Left ventricle myocardium inferior (tissue), 1 donor: ENCODE results near the gene NOP9. TPM values are rescaled to one million over a fixed set of nuclear protein-coding genes. Genes with fewer than 3 reads are reported as not detected.

Experiments used
- DNase-seq: peaks from one replicate; pipeline ENCODE4 v3.0.0-alpha.2; 2020
- H3K27ac ChIP-seq: fragments of 200-600 bp; replicated peaks from 2 replicates; pipeline ENCODE4 v1.8.0; 2021
- H3K27me3 ChIP-seq: fragments of 200-600 bp; 2 replicates; pipeline ENCODE4 v1.8.0; 2021; ENCODE audit warnings: low read depth
- H3K36me3 ChIP-seq: fragments of 200-600 bp; 2 replicates; pipeline ENCODE4 v1.8.0; 2021
- H3K4me1 ChIP-seq: fragments of 200-600 bp; 2 replicates; pipeline ENCODE4 v1.8.0; 2021
- H3K4me3 ChIP-seq: fragments of 200-600 bp; 2 replicates; pipeline ENCODE4 v1.8.0; 2021; ENCODE audit warnings: mild to moderate bottlenecking, moderate library complexity
- H3K9me3 ChIP-seq: fragments of 200-600 bp; replicated peaks from 2 replicates; pipeline ENCODE4 v1.8.0; 2021
- CTCF ChIP-seq: fragments of 200-600 bp; IDR thresholded peaks from 2 replicates; pipeline ENCODE4 v1.8.0; 2021; ENCODE audit warnings: antibody characterized with exemption, mild to moderate bottlenecking, borderline replicate concordance
- intact Hi-C: fragments of 100-400 bp; cut with micrococcal nuclease; formaldehyde crosslinking; loops from one replicate; pipeline ENCODE4 v1.11.0; 2022
- total RNA-seq: library from RNA; stranded (reverse); fragmentation: NEBNext Ultra II Directional; extraction: Animal tissue kit (Norgen Biotek cat#: 25700); gene quantifications from one replicate; pipeline ENCODE4 v1.2.1, GENCODE V29; 2021
- donor health status: DM: no; HTN: yes; CAD: no; lungs with severe emphysema.

The NOP9 gene
- total RNA-seq, 1 donor from 2014 or later = 23.4 TPM

- intact Hi-C loops = loop anchor here (5.0 kb wide), 1 partner anchor 108 kb away; no protein-coding TSS in a partner anchor
These were observed 30.1 kb downstream of the NOP9 start for GRCh38 chr14:24329736-24330135.

GRCh38 chr14:24330973-24331674, 31.5 kb downstream of the NOP9 start:
- DNase-seq = no peak
- Histone ChIP-seq H3K9me3 (no peaks in the 10 kb centered on the region), H3K4me3 (no peak overlapping the region), H3K4me1 (peaks cover 40% of the 10 kb centered on the region), H3K36me3 (peaks cover 6% of the 10 kb centered on the region), H3K27ac (no peak overlapping the region), H3K27me3 (peaks cover 38% of the 10 kb centered on the region)
- intact Hi-C loops = loop anchor here (5.0 kb wide), 1 partner anchor 106 kb away; no protein-coding TSS in a partner anchor
- TF ChIP-seq CTCF = no peak

More at GRCh38 chr14:24329736-24330135, 30.1 kb downstream of the NOP9 start:
- H3K27ac ChIP-seq = no peak overlapping the region
- peaks cover 24% of the 10 kb centered on the region for H3K27me3 ChIP-seq
- H3K36me3 ChIP-seq = peaks cover 16% of the 10 kb centered on the region
- no peak for DNase-seq
- no peak overlapping the region for H3K4me3 ChIP-seq
- peaks cover 27% of the 10 kb centered on the region for H3K4me1 ChIP-seq
- TF ChIP-seq CTCF = no peak
- H3K9me3 ChIP-seq = no peaks in the 10 kb centered on the region

- no peaks in the 10 kb centered on the region for H3K9me3 ChIP-seq
- H3K4me3 ChIP-seq = peak overlapping the region; percentile 78
- no peak for DNase-seq
- intact Hi-C loops = loop anchor here (5.0 kb wide), 1 partner anchor 106 kb away; no protein-coding TSS in a partner anchor
- H3K27me3 ChIP-seq = peaks cover 45% of the 10 kb centered on the region
- H3K27ac ChIP-seq = peak overlapping the region; percentile 95
- peaks cover 5% of the 10 kb centered on the region for H3K36me3 ChIP-seq
- peaks cover 40% of the 10 kb centered on the region for H3K4me1 ChIP-seq
- TF ChIP-seq CTCF = no peak
These were observed 32.1 kb downstream of the NOP9 start for GRCh38 chr14:24331731-24332267.

- Histone ChIP-seq H3K27ac (peak overlapping the region; percentile 95), H3K36me3 (peaks cover 5% of the 10 kb centered on the region), H3K4me3 (peak overlapping the region; percentile 78), H3K9me3 (no peaks in the 10 kb centered on the region), H3K27me3 (peaks cover 49% of the 10 kb centered on the region), H3K4me1 (peaks cover 40% of the 10 kb centered on the region)
- TF ChIP-seq CTCF = peak; percentile 77
- intact Hi-C loops = loop anchor here (5.0 kb wide), 1 partner anchor 105 kb away; no protein-coding TSS in a partner anchor
- peak; percentile 52 for DNase-seq
These were observed 32.8 kb downstream of the NOP9 start for GRCh38 chr14:24332268-24332993.

GRCh38 chr14:24334431-24335291, 35.0 kb downstream of the NOP9 start, which contains the start of gene ADCY4:
ADCY4 (minus strand) TSS chr14:24335071; CDS start chr14:24334652, 419 bp downstream.
- peak; percentile 68 for DNase-seq
- Histone ChIP-seq H3K27me3 (peaks cover 72% of the 10 kb centered on the region), H3K9me3 (no peaks in the 10 kb centered on the region), H3K36me3 (peaks cover 5% of the 10 kb centered on the region), H3K27ac (peak within 1 kb of the TSS; percentile 95), H3K4me3 (peak within 1 kb of the TSS; percentile 78), H3K4me1 (peaks cover 59% of the 10 kb centered on the region)
- TF ChIP-seq CTCF = no peak
- intact Hi-C loops = loop anchor here (5.0 kb wide), 1 partner anchor 103 kb away; no protein-coding TSS in a partner anchor
